ENCODE measurements around the gene YIF1A.

Gene YIF1A

GRCh38 chr11:66314561-66315497 is 25.9 kb upstream of the YIF1A start:
- POLR2A ChIA-PET: no interaction called here
- no peak for DNase-seq (ENCODE audit: extremely low spot score)
- CTCF ChIA-PET: interaction anchor here (0.7 to 1.3 kb wide), 6 partner anchors 12 to 75 kb away, joined by 3 to 4 read pairs (median 3); no protein-coding TSS in a partner anchor
- no peak for TF ChIP-seq CTCF (IDR thresholded peaks at IDR 0.05; ENCODE audit: control extremely low read depth, extremely low read depth, low read depth, missing control alignments)

GRCh38 chr11:66314186-66314501 is 25.2 kb upstream of the YIF1A start:
- ChIA-PET POLR2A (no interaction called here), CTCF (interaction anchor here (1.5 to 5.9 kb wide), 3 partner anchors 18 to 102 kb away, joined by 4 to 126 read pairs (median 47); partner anchors contain the start of gene RIN1)
- no peak for DNase-seq (ENCODE audit: extremely low spot score)
- no peak for TF ChIP-seq CTCF (IDR thresholded peaks at IDR 0.05; ENCODE audit: control extremely low read depth, extremely low read depth, low read depth, missing control alignments)

DNA sequence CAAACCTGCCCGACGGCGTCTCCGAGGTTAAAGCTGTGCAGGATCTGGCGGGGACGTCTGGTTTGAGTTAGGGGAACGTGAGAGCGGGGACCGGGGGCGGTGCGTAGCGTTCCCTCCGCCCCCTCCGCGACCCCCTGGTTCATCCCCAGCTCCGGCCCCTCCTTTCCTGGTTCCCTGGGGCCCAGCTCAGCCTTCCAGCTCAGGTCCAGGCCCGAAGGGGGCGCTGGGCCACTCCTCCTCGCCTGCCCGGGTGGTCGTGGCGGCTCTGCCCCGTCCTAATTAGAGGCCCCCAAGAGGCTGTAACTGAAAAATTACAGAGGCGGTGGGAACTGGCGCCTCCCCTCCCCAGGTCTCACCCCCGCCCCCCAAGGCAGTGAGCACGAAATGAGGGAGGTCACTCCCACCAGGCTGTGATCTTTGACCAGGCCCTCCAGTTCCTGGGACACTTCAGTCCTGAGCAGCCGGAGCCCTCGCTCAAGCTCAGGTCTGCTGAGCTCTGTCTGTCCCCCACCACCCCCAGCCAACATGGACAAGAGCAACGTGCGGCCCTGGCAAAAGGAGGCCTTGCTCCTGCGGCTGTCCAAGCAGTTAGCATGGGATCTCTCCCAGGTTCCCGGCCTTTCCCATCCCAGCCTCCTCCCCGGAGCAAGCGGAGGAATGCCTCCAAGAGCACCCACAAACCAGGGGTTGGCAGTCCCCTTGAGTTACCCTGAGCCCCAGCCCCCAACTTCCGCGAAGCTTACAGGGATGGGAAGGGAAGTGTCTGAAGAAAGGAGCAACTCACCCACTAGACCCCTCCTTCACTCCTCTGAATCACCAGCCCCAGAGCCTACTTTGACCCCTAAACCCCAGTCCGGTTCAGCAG is 24.6 kb upstream of the YIF1A start:
- POLR2A ChIA-PET: interaction anchor here (1.2 to 1.6 kb wide), 2 partner anchors 21 to 25 kb away, joined by 4 to 14 read pairs; partner anchors contain the start of gene YIF1A

GRCh38 chr11:66312549-66313320 is 23.8 kb upstream of the YIF1A start:
- TF ChIP-seq CTCF (IDR thresholded peaks at IDR 0.05; ENCODE audit: control extremely low read depth, extremely low read depth, low read depth, missing control alignments): no peak
- ChIA-PET CTCF (interaction anchor here (0.7 to 5.9 kb wide), 29 partner anchors 9 to 126 kb away, joined by 3 to 126 read pairs (median 5); partner anchors contain the start of genes BRMS1, MRPL11, NPAS4 and RIN1), POLR2A (interaction anchor here (0.7 to 1.6 kb wide), 4 partner anchors 22 to 365 kb away, joined by 3 to 14 read pairs (median 4); partner anchors contain the start of genes RBM4B and YIF1A)
- peak; percentile 98 for DNase-seq (ENCODE audit: extremely low spot score)

More for the DNA sequence above, 24.6 kb upstream of the YIF1A start:
- DNase-seq (ENCODE audit: extremely low spot score): no peak
- TF ChIP-seq CTCF (IDR thresholded peaks at IDR 0.05; ENCODE audit: control extremely low read depth, extremely low read depth, low read depth, missing control alignments): no peak
- CTCF ChIA-PET: interaction anchor here (1.0 to 5.9 kb wide), 19 partner anchors 12 to 125 kb away, joined by 3 to 126 read pairs (median 7); partner anchors contain the start of genes BRMS1, MRPL11, NPAS4 and RIN1

GRCh38 chr11:66311965-66312548 is 23.1 kb upstream of the YIF1A start:
- TF ChIP-seq CTCF (IDR thresholded peaks at IDR 0.05; ENCODE audit: control extremely low read depth, extremely low read depth, low read depth, missing control alignments): peak; percentile 16
- ChIA-PET POLR2A (interaction anchor here (0.6 to 1.6 kb wide), 5 partner anchors 21 to 388 kb away, joined by 3 to 14 read pairs (median 4); partner anchors contain the start of genes RBM4B and YIF1A), CTCF (interaction anchor here (0.7 to 5.9 kb wide), 36 partner anchors 10 to 127 kb away, joined by 3 to 126 read pairs (median 5); partner anchors contain the start of genes BRMS1, MRPL11, NPAS4 and RIN1)
- peak; percentile 87 for DNase-seq (ENCODE audit: extremely low spot score)

All from GM10248 (cell line).